Peyer's patch (tissue), 4 donors: ENCODE results near the gene HCFC1R1.

Experiments used
- CTCF ChIP-seq, 6 experiments: fragments of 450-650 bp in 4 of 6; fragments of 200-600 bp in 2 of 6; sonication (generic) in 1 of 6; IDR thresholded peaks; one replicate each; pipeline ENCODE4 v1.5.1; 2017 to 2019; ENCODE audit warnings: antibody characterized with exemption in 6 of 6, mild to moderate bottlenecking in 3 of 6, moderate library complexity in 1 of 6
- POLR2A ChIP-seq, 2 donors: fragments of 450-650 bp; IDR thresholded peaks; one replicate each; pipeline ENCODE4 v1.5.1; 2017; ENCODE audit warnings: antibody characterized with exemption in 2 of 2, mild to moderate bottlenecking in 2 of 2, moderate library complexity in 2 of 2

DNA sequence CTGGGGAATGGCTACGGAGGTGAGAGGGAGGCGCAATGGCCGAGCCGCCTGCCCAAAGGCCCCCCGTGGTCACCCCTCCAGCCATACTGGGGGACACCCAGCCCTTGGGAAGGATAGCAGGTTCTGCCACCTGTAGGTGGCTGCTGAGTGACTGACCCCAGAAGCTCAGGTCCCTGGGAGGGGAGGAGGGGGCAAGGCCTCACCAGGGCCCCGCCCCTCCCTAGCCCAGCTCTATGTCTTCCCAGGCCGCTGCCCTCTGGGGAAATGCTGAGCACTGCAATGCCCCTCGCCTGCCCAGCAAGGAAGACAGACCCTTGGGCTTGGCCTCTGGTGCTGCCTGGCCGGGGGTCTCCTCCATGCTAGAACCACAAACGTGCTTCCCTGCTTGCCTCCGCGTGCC, 22.4 kb downstream of the HCFC1R1 start:
- TF ChIP-seq CTCF (IDR thresholded peaks at IDR 0.05) (no peak), POLR2A (IDR thresholded peaks at IDR 0.05) (no peak)
